Activated CD4-positive, alpha-beta memory T cell treated with anti-CD3 and anti-CD28 coated beads for 36 hours (primary cell): ENCODE measurements around the gene TIMM17A. TPM values are rescaled to one million over a fixed set of nuclear protein-coding genes. Genes with fewer than 3 reads are reported as not detected.

Source experiments
- CTCF ChIA-PET: fragments of 350-600 bp; sonication (Branson Sonifier 250); formaldehyde crosslinking; loops from one replicate; lab custom pipeline; 2021; ENCODE audit warnings: antibody characterized with exemption, inconsistent platforms; lab: Charles Lee
- POLR2A ChIA-PET: fragments of 350-600 bp; sonication (Branson Sonifier 250); formaldehyde crosslinking; loops from one replicate; lab custom pipeline; 2021; ENCODE audit warnings: antibody characterized with exemption; lab: Charles Lee
- DNase-seq: peaks from one replicate; pipeline ENCODE4 v3.0.0-alpha.2; 2020
- H3K27ac Mint-ChIP-seq: one replicate; pipeline ENCODE4 v1.8.0; 2021; ENCODE audit warnings: mixed read lengths
- H3K27me3 Mint-ChIP-seq: one replicate; pipeline ENCODE4 v1.8.0; 2021; ENCODE audit warnings: mixed read lengths
- H3K36me3 Mint-ChIP-seq: one replicate; pipeline ENCODE4 v1.8.0; 2021; ENCODE audit warnings: mixed read lengths
- H3K4me1 Mint-ChIP-seq: one replicate; pipeline ENCODE4 v1.8.0; 2021; ENCODE audit warnings: low read depth, mixed read lengths
- H3K4me3 Mint-ChIP-seq: one replicate; pipeline ENCODE4 v1.8.0; 2021; ENCODE audit warnings: mild to moderate bottlenecking, mixed read lengths
- H3K9me3 Mint-ChIP-seq: one replicate; pipeline ENCODE4 v1.8.0; 2021; ENCODE audit warnings: mixed read lengths
- intact Hi-C: fragments of 100-400 bp; cut with micrococcal nuclease; formaldehyde crosslinking; loops from one replicate; pipeline ENCODE4 v1.15.1; 2023
- total RNA-seq, 2 experiments: library from RNA; stranded (reverse); gene quantifications; one replicate each; pipeline ENCODE4 v1.2.3, GENCODE V29; 2021

The TIMM17A gene
- total RNA-seq, 2 experiments from 2014 or later = 66.5 to 67.2 TPM

- H3K9me3 Mint-ChIP-seq = no peaks in the 10 kb centered on the region
- no peaks in the 10 kb centered on the region for H3K4me1 Mint-ChIP-seq
- CTCF ChIA-PET = interaction anchor here (0.5 to 2.0 kb wide), 10 partner anchors 10 to 177 kb away, joined by 3 to 7 read pairs (median 4); no protein-coding TSS in a partner anchor
- no peaks in the 10 kb centered on the region for H3K36me3 Mint-ChIP-seq
- POLR2A ChIA-PET = no interaction called here
- intact Hi-C loops = no loop called here
- no peaks in the 10 kb centered on the region for H3K27me3 Mint-ChIP-seq
- no peak within 1 kb of the TSS for H3K4me3 Mint-ChIP-seq
- H3K27ac Mint-ChIP-seq = no peak within 1 kb of the TSS
- DNase-seq = no peak
These were observed 55.1 kb downstream of the TIMM17A start, which contains the start of gene ELF3 for GRCh38 chr1:202010180-202011015. Gene ELF3, plus strand, starts transcription at chr1:202010587. Its CDS starts 550 bp downstream, at chr1:202011137.

DNA sequence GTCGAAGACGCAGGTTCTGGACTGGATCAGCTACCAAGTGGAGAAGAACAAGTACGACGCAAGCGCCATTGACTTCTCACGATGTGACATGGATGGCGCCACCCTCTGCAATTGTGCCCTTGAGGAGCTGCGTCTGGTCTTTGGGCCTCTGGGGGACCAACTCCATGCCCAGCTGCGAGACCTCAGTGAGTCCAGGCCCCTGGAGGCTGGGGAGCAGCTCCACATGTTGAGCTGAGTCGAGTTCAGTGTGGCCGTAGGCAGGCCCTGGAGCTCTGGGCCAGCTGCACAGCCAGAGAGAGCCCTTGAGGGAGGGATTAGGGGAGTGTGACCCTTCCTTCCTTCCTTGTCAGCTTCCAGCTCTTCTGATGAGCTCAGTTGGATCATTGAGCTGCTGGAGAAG lies 56.7 kb downstream of the TIMM17A start:
- ChIA-PET CTCF (interaction anchor here (0.6 to 2.6 kb wide), 6 partner anchors 12 to 175 kb away, joined by 4 to 14 read pairs (median 6); no protein-coding TSS in a partner anchor), POLR2A (no interaction called here)
- H3K27ac Mint-ChIP-seq = no peak overlapping the region

DNA sequence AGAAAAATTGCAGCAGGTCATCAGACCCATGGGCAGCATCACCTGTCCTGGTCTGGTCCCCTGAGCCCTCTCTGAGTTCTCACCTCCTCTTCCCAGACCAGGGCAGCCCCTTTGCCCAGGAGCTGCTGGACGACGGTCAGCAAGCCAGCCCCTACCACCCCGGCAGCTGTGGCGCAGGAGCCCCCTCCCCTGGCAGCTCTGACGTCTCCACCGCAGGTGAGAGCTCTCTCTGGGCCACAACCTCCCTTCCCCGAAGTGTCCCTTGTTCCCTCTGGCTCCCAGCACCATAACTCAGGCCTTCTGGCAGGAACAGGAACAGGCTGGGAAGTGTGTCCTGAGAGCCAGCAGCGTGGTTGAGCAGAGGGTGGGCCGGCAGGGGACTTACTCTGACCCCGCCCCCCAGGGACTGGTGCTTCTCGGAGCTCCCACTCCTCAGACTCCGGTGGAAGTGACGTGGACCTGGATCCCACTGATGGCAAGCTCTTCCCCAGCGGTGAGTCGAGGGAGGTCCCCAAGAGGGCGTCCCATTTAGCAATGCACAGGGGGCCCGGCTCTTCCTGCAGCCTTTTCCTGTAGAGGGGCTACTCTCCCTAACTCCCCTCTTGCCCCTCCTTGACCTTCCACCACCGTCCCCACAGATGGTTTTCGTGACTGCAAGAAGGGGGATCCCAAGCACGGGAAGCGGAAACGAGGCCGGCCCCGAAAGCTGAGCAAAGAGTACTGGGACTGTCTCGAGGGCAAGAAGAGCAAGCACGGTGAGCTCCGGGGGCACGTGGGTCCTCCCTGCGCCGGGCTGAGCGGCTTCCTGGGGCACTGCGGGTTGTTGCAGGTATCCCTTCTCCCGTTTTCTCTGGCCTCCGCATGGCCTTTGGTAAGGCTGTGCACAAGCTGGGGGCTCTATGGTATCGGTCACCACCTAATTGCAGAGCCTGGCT lies 57.5 kb downstream of the TIMM17A start:
- Mint-ChIP-seq H3K27ac (no peak overlapping the region), H3K4me1 (no peaks in the 10 kb centered on the region), H3K4me3 (no peak overlapping the region), H3K36me3 (no peaks in the 10 kb centered on the region), H3K27me3 (peaks cover 3% of the 10 kb centered on the region), H3K9me3 (no peaks in the 10 kb centered on the region)
- POLR2A ChIA-PET = interaction anchor here (0.5 kb wide), 1 partner anchor 13 kb away, joined by 5 read pairs; no protein-coding TSS in a partner anchor
- no peak for DNase-seq
- CTCF ChIA-PET = interaction anchor here (0.9 to 2.6 kb wide), 6 partner anchors 13 to 174 kb away, joined by 3 to 14 read pairs (median 4); no protein-coding TSS in a partner anchor
- intact Hi-C loops = no loop called here

More for the DNA sequence above, 56.7 kb downstream of the TIMM17A start:
- Mint-ChIP-seq H3K9me3 (no peaks in the 10 kb centered on the region), H3K27me3 (peaks cover 3% of the 10 kb centered on the region), H3K4me1 (no peaks in the 10 kb centered on the region), H3K4me3 (no peak overlapping the region), H3K36me3 (no peaks in the 10 kb centered on the region)
- intact Hi-C loops = no loop called here
- no peak for DNase-seq

DNA sequence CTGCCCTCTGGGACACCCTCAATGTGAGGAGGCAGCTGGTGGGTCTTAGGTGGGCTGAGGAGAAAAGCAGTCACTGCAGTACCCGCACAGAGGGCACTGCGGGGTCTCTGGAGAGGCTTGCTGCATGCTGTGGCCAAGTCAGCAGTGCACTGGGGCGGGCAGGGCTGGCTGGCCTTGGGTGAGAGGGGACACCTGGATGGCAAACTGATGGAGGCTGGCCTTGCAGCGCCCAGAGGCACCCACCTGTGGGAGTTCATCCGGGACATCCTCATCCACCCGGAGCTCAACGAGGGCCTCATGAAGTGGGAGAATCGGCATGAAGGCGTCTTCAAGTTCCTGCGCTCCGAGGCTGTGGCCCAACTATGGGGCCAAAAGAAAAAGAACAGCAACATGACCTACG lies 58.3 kb downstream of the TIMM17A start:
- no peak for DNase-seq
- H3K4me3 Mint-ChIP-seq = no peak overlapping the region
- ChIA-PET POLR2A (interaction anchor here (0.5 kb wide), 1 partner anchor 14 kb away, joined by 5 read pairs; no protein-coding TSS in a partner anchor), CTCF (interaction anchor here (0.9 to 2.6 kb wide), 4 partner anchors 13 to 122 kb away, joined by 3 to 14 read pairs (median 6); no protein-coding TSS in a partner anchor)
- no peaks in the 10 kb centered on the region for H3K36me3 Mint-ChIP-seq
- intact Hi-C loops = no loop called here
- no peaks in the 10 kb centered on the region for H3K4me1 Mint-ChIP-seq
- no peaks in the 10 kb centered on the region for H3K9me3 Mint-ChIP-seq
- H3K27ac Mint-ChIP-seq = no peak overlapping the region
- H3K27me3 Mint-ChIP-seq = peaks cover 3% of the 10 kb centered on the region

DNA sequence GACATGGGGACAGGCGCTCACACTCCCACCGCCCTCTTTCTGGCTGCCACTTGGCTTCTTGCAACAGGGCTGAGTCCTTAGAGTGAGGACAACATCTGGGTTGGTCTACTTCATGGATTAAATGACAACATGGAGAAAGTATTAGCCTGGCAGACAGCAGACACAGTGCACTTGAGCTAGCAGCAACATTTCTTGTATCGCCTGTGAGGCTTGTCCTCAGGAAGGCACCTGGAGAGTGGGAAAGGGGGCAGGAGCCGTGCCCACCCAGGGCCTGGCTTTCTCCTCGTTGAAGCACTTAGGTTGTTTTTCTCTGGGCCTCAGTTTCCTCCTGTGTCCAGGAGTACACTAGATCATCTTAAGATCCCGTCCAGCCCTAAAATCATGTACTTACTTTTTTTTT lies 58.8 kb downstream of the TIMM17A start:
- no peak overlapping the region for H3K4me3 Mint-ChIP-seq
- peaks cover 3% of the 10 kb centered on the region for H3K27me3 Mint-ChIP-seq
- H3K4me1 Mint-ChIP-seq = no peaks in the 10 kb centered on the region
- H3K27ac Mint-ChIP-seq = no peak overlapping the region
- ChIA-PET POLR2A (no interaction called here), CTCF (interaction anchor here (0.9 to 2.6 kb wide), 4 partner anchors 14 to 122 kb away, joined by 3 to 9 read pairs (median 6); no protein-coding TSS in a partner anchor)
- no peaks in the 10 kb centered on the region for H3K36me3 Mint-ChIP-seq
- intact Hi-C loops = no loop called here
- no peaks in the 10 kb centered on the region for H3K9me3 Mint-ChIP-seq
- no peak for DNase-seq

GRCh38 chr1:202014915-202015661 lies 59.8 kb downstream of the TIMM17A start:
- POLR2A ChIA-PET = no interaction called here
- DNase-seq = no peak
- Mint-ChIP-seq H3K27ac (no peak overlapping the region), H3K4me1 (no peaks in the 10 kb centered on the region), H3K27me3 (peaks cover 3% of the 10 kb centered on the region), H3K36me3 (no peaks in the 10 kb centered on the region), H3K9me3 (no peaks in the 10 kb centered on the region), H3K4me3 (no peak overlapping the region)
- intact Hi-C loops = no loop called here
- CTCF ChIA-PET = interaction anchor here (2.4 kb wide), 1 partner anchor 15 kb away, joined by 9 read pairs; no protein-coding TSS in a partner anchor

GRCh38 chr1:202015662-202015937 lies 60.3 kb downstream of the TIMM17A start:
- Mint-ChIP-seq H3K27ac (no peak overlapping the region), H3K4me3 (no peak overlapping the region), H3K27me3 (peaks cover 3% of the 10 kb centered on the region), H3K36me3 (no peaks in the 10 kb centered on the region), H3K9me3 (no peaks in the 10 kb centered on the region), H3K4me1 (no peaks in the 10 kb centered on the region)
- intact Hi-C loops = no loop called here
- ChIA-PET POLR2A (no interaction called here), CTCF (interaction anchor here (2.4 kb wide), 1 partner anchor 15 kb away, joined by 9 read pairs; no protein-coding TSS in a partner anchor)
- DNase-seq = no peak

- no peaks in the 10 kb centered on the region for H3K9me3 Mint-ChIP-seq
- no peak overlapping the region for H3K27ac Mint-ChIP-seq
- H3K4me3 Mint-ChIP-seq = no peak overlapping the region
- no peaks in the 10 kb centered on the region for H3K36me3 Mint-ChIP-seq
- H3K4me1 Mint-ChIP-seq = no peaks in the 10 kb centered on the region
- H3K27me3 Mint-ChIP-seq = peaks cover 3% of the 10 kb centered on the region
- CTCF ChIA-PET = interaction anchor here (0.6 to 2.4 kb wide), 3 partner anchors 16 to 981 kb away, joined by 4 to 9 read pairs (median 6); no protein-coding TSS in a partner anchor
- intact Hi-C loops = no loop called here
- POLR2A ChIA-PET = no interaction called here
- no peak for DNase-seq
These were observed 60.9 kb downstream of the TIMM17A start for GRCh38 chr1:202016022-202016810.

- Mint-ChIP-seq H3K9me3 (no peaks in the 10 kb centered on the region), H3K4me1 (no peaks in the 10 kb centered on the region)
- POLR2A ChIA-PET = no interaction called here
These were observed 61.8 kb downstream of the TIMM17A start for GRCh38 chr1:202016811-202017748.

More at GRCh38 chr1:202016811-202017748, 61.8 kb downstream of the TIMM17A start:
- intact Hi-C loops = no loop called here
- CTCF ChIA-PET = interaction anchor here (0.6 to 1.8 kb wide), 2 partner anchors 17 to 980 kb away, joined by 4 to 6 read pairs; no protein-coding TSS in a partner anchor
- no peaks in the 10 kb centered on the region for H3K36me3 Mint-ChIP-seq
- DNase-seq = no peak
- no peak overlapping the region for H3K4me3 Mint-ChIP-seq
- no peak overlapping the region for H3K27ac Mint-ChIP-seq
- H3K27me3 Mint-ChIP-seq = peaks cover 6% of the 10 kb centered on the region
